H9 (cell line): ENCODE results near the gene VPS51. TPM values are rescaled to one million over a fixed set of nuclear protein-coding genes. Genes with fewer than 3 reads are reported as not detected.

Experiments
- DNase-seq: peaks from one replicate; pipeline ENCODE4 v3.0.0-alpha.2; 2017
- H2AFZ ChIP-seq: one replicate; pipeline ENCODE4 v1.6.1; 2013; ENCODE audit warnings: mild to moderate bottlenecking, low read length, control low read depth, moderate library complexity
- H2AK5ac ChIP-seq: 2 replicates; pipeline ENCODE4 v1.6.1; 2013; ENCODE audit warnings: low read length, control low read depth, mixed read lengths; ENCODE audit not compliant: insufficient read length
- H2BK120ac ChIP-seq: one replicate; pipeline ENCODE4 v1.6.1; 2013; ENCODE audit warnings: low read depth, mild to moderate bottlenecking, low read length, control low read depth, inconsistent platforms; ENCODE audit not compliant: poor library complexity, severe bottlenecking
- H2BK12ac ChIP-seq: 2 replicates; pipeline ENCODE4 v1.6.1; 2013; ENCODE audit warnings: low read length, control low read depth, mixed read lengths, low read depth; ENCODE audit not compliant: insufficient read length
- H2BK15ac ChIP-seq: 2 replicates; pipeline ENCODE4 v1.6.1; 2013; ENCODE audit warnings: low read depth, low read length, control low read depth
- H2BK20ac ChIP-seq: one replicate; pipeline ENCODE4 v1.6.1; 2013; ENCODE audit warnings: low read depth, mild to moderate bottlenecking, low read length, control low read depth, inconsistent platforms; ENCODE audit not compliant: poor library complexity, severe bottlenecking
- H2BK5ac ChIP-seq: 2 replicates; pipeline ENCODE4 v1.6.1; 2013; ENCODE audit warnings: low read length, control low read depth, mixed read lengths; ENCODE audit not compliant: insufficient read length
- H3K14ac ChIP-seq: 2 replicates; pipeline ENCODE4 v1.6.1; 2013; ENCODE audit warnings: low read length, control low read depth; ENCODE audit not compliant: insufficient read depth
- H3K18ac ChIP-seq: 2 replicates; pipeline ENCODE4 v1.6.1; 2013; ENCODE audit warnings: low read depth, mild to moderate bottlenecking, mixed read lengths, low read length, control low read depth; ENCODE audit not compliant: insufficient read length
- H3K23ac ChIP-seq: 2 replicates; pipeline ENCODE4 v1.6.1; 2013; ENCODE audit warnings: low read length, control low read depth, mixed read lengths, low read depth; ENCODE audit not compliant: insufficient read length
- H3K23me2 ChIP-seq: 2 replicates; pipeline ENCODE4 v1.6.1; 2013; ENCODE audit warnings: low read depth, mild to moderate bottlenecking, mixed read lengths, low read length, control low read depth; ENCODE audit not compliant: insufficient read length, poor library complexity, severe bottlenecking
- H3K27ac ChIP-seq: 2 replicates; pipeline ENCODE4 v1.5.1; 2013; ENCODE audit warnings: low read length, control low read depth, mixed read lengths, low read depth; ENCODE audit not compliant: insufficient read length
- H3K27me3 ChIP-seq: 2 replicates; pipeline ENCODE4 v1.6.1; 2013; ENCODE audit warnings: low read length, control low read depth, inconsistent platforms; ENCODE audit not compliant: insufficient read depth
- H3K4ac ChIP-seq: 2 replicates; pipeline ENCODE4 v1.6.1; 2013; ENCODE audit warnings: low read depth, mild to moderate bottlenecking, control low read depth, inconsistent platforms, low read length, moderate library complexity
- H3K4me1 ChIP-seq: 2 replicates; pipeline ENCODE4 v1.6.1; 2013; ENCODE audit warnings: low read length, control low read depth, inconsistent platforms; ENCODE audit not compliant: insufficient read depth
- H3K4me2 ChIP-seq: 2 replicates; pipeline ENCODE4 v1.6.1; 2013; ENCODE audit warnings: low read length, control low read depth, mixed read lengths; ENCODE audit not compliant: insufficient read length, insufficient read depth
- H3K56ac ChIP-seq: 2 replicates; pipeline ENCODE4 v1.6.1; 2013; ENCODE audit warnings: low read depth, mild to moderate bottlenecking, mixed read lengths, low read length, control low read depth; ENCODE audit not compliant: insufficient read length
- H3K79me1 ChIP-seq: 2 replicates; pipeline ENCODE4 v1.6.1; 2013; ENCODE audit warnings: low read depth, mild to moderate bottlenecking, moderate library complexity, low read length, control low read depth, inconsistent platforms; ENCODE audit not compliant: insufficient read depth, poor library complexity, severe bottlenecking
- H3K79me2 ChIP-seq: 2 replicates; pipeline ENCODE4 v1.6.1; 2013; ENCODE audit warnings: low read length, control low read depth, inconsistent platforms; ENCODE audit not compliant: insufficient read depth
- H3K9ac ChIP-seq: 2 replicates; pipeline ENCODE4 v1.6.1; 2013; ENCODE audit warnings: low read length, control low read depth, mixed read lengths; ENCODE audit not compliant: insufficient read length; ENCODE audit errors: extremely low read depth
- H3K9me3 ChIP-seq: one replicate; pipeline ENCODE4 v1.6.1; 2013; ENCODE audit warnings: low read depth, low read length, inconsistent platforms; ENCODE audit not compliant: control insufficient read depth
- H3T11ph ChIP-seq: one replicate; pipeline ENCODE4 v1.6.1; 2013; ENCODE audit warnings: mild to moderate bottlenecking, low read length, control low read depth, inconsistent platforms
- H4K20me1 ChIP-seq: one replicate; pipeline ENCODE4 v1.6.1; 2013; ENCODE audit not compliant: control insufficient read depth, insufficient read length, insufficient read depth
- H4K5ac ChIP-seq: 2 replicates; pipeline ENCODE4 v1.6.1; 2013; ENCODE audit warnings: low read depth, mild to moderate bottlenecking, mixed read lengths, low read length, control low read depth; ENCODE audit not compliant: insufficient read length
- H4K8ac ChIP-seq: replicated peaks from 2 replicates; pipeline ENCODE4 v1.6.1; 2013; ENCODE audit warnings: low read length, control low read depth, mixed read lengths, low read depth; ENCODE audit not compliant: insufficient read length
- H4K91ac ChIP-seq: 2 replicates; pipeline ENCODE4 v1.6.1; 2013; ENCODE audit warnings: low read depth, mild to moderate bottlenecking, moderate library complexity, mixed read lengths, low read length, control low read depth; ENCODE audit not compliant: insufficient read length
- H3K27ac Mint-ChIP-seq, 3 experiments: 2 replicates in 2 of 3; 3 replicates in 1 of 3; pipeline ENCODE4 v1.8.0; 2020 to 2021; ENCODE audit warnings: mixed read lengths in 3 of 3, mild to moderate bottlenecking in 1 of 3, moderate library complexity in 1 of 3
- H3K27me3 Mint-ChIP-seq: 2 replicates; pipeline ENCODE4 v1.8.0; 2021; ENCODE audit warnings: low read depth, mild to moderate bottlenecking, moderate library complexity, mixed read lengths
- H3K36me3 Mint-ChIP-seq, 3 experiments: 2 replicates in 2 of 3; 3 replicates in 1 of 3; pipeline ENCODE4 v1.8.0; 2020 to 2021; ENCODE audit warnings: low read depth in 3 of 3, mixed read lengths in 3 of 3; ENCODE audit not compliant: insufficient read depth in 1 of 3
- H3K4me1 Mint-ChIP-seq, 2 experiments: 2 replicates each; pipeline ENCODE4 v1.8.0; 2020; ENCODE audit warnings: mixed read lengths in 2 of 2
- H3K4me3 Mint-ChIP-seq, 2 experiments: 2 replicates in 1 of 2; 3 replicates in 1 of 2; pipeline ENCODE4 v1.8.0; 2020 to 2021; ENCODE audit warnings: mild to moderate bottlenecking in 2 of 2, mixed read lengths in 2 of 2, moderate library complexity in 1 of 2
- H3K9me3 Mint-ChIP-seq, 2 experiments: 2 replicates in 1 of 2; 3 replicates in 1 of 2; pipeline ENCODE4 v1.8.0; 2020; ENCODE audit warnings: mild to moderate bottlenecking in 2 of 2, mixed read lengths in 2 of 2, moderate library complexity in 1 of 2
- CTCF ChIP-seq: fragments of 200-600 bp; sonication (generic); conservative IDR thresholded peaks from 3 replicates; pipeline ENCODE4 v1.8.0; 2021; ENCODE audit warnings: antibody characterized with exemption, mild to moderate bottlenecking
- total RNA-seq: library from RNA; stranded (reverse); gene quantifications from 2 replicates; pipeline ENCODE4 v1.2.1, GENCODE V29; 2021

VPS51 gene
- total RNA-seq, 1 experiment from 2014 or later = 94.7 TPM

DNA sequence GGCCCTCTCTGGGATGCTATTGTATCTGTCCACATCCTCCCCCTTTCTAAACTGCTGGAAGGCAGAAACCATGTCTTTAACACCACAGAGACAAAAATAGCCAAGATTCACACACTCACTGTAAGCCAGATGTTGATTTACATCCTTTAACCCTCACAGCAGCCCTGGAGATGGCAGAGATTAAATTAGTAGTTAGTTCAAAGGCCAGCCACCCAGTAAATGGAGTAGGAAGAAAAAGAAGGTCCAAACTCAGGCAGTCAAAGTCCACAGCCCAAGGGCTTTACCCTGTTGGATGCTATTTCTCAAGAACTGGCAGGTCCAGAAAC, 23.6 kb downstream of the VPS51 start:
- no peak overlapping the region for H3K4ac ChIP-seq
- no peak overlapping the region for H3K18ac ChIP-seq
- H4K20me1 ChIP-seq = no peaks in the 10 kb centered on the region
- DNase-seq = no peak
- H2BK15ac ChIP-seq = no peak overlapping the region
- no peaks in the 10 kb centered on the region for H3K27me3 ChIP-seq
- H4K8ac ChIP-seq = no peak overlapping the region
- no peak overlapping the region for H2AFZ ChIP-seq
- H3K4me1 Mint-ChIP-seq = peaks cover 6 to 21% of the 10 kb centered on the region in 2 experiments
- H3K9me3 Mint-ChIP-seq = no peaks in the 10 kb centered on the region
- H3K79me2 ChIP-seq = peaks cover 9% of the 10 kb centered on the region; the same call in 1 of the 2 replicates
- H3K79me1 ChIP-seq = peaks cover 3% of the 10 kb centered on the region
- H3K36me3 Mint-ChIP-seq = peaks cover 30 to 67% (median 59%) of the 10 kb centered on the region in 3 experiments
- no peaks in the 10 kb centered on the region for H3K9me3 ChIP-seq
- no peak overlapping the region for H3K14ac ChIP-seq
- no peak overlapping the region for H4K5ac ChIP-seq
- H3K4me1 ChIP-seq = no peaks in the 10 kb centered on the region
- H3K9ac ChIP-seq = no peak overlapping the region
- H3K4me2 ChIP-seq = no peak overlapping the region
- H3K23ac ChIP-seq = no peak overlapping the region
- no peak overlapping the region for H2BK120ac ChIP-seq
- no peak for TF ChIP-seq CTCF
- no peak overlapping the region for H2BK20ac ChIP-seq
- peaks cover 12% of the 10 kb centered on the region for H3K23me2 ChIP-seq
- peak overlapping the region in 1 of 2 experiments; percentile 100; a peak in 1 of 5 replicates for H3K4me3 Mint-ChIP-seq
- H3K27me3 Mint-ChIP-seq = peaks cover 1% of the 10 kb centered on the region; the same call in 1 of the 2 replicates
- no peak overlapping the region for H3K27ac ChIP-seq
- no peak overlapping the region for H2BK5ac ChIP-seq
- no peak overlapping the region for H3T11ph ChIP-seq
- H3K27ac Mint-ChIP-seq = peak overlapping the region in 1 of 3 experiments; percentile 62; a peak in 2 of 7 replicates
- H4K91ac ChIP-seq = no peak overlapping the region
- no peak overlapping the region for H3K56ac ChIP-seq
- no peak overlapping the region for H2BK12ac ChIP-seq
- H2AK5ac ChIP-seq = no peak overlapping the region
